Uterus (tissue), 2 donors: ENCODE data around the gene NKX1-1.
"Not testable (repeated sequence)": the region's sequence is repeated elsewhere in the genome, so short reads cannot be mapped to it uniquely, and the experiment has no call there.

ENCODE experiments used
- CTCF ChIP-seq, 4 experiments: fragments of 200-600 bp in 2 of 4; fragments of 450-650 bp in 2 of 4; sonication (generic) in 2 of 4; IDR thresholded peaks; one replicate each; pipeline ENCODE4 v1.5.1; 2016 to 2019; ENCODE audit warnings: antibody characterized with exemption in 4 of 4, mild to moderate bottlenecking in 2 of 4, moderate library complexity in 1 of 4
- POLR2A ChIP-seq, 2 donors: fragments of 450-650 bp; IDR thresholded peaks; one replicate each; pipeline ENCODE4 v1.6.1; 2016; ENCODE audit warnings: antibody characterized with exemption in 2 of 2, mild to moderate bottlenecking in 1 of 2, moderate library complexity in 1 of 2

- TF ChIP-seq CTCF, POLR2A (IDR thresholded peaks at IDR 0.05): not testable (repeated sequence)
These were observed 37.5 kb upstream of the NKX1-1 start for GRCh38 chr4:1443688-1444172.
